Measurements from ENCODE around the gene MT1M.
A peak's percentile ranks its signal among the peaks of the same experiment; 100 is the strongest.
"Not testable (repeated sequence)": the region's sequence is repeated elsewhere in the genome, so short reads cannot be mapped to it uniquely, and the experiment has no call there.

Gene MT1M

DNA sequence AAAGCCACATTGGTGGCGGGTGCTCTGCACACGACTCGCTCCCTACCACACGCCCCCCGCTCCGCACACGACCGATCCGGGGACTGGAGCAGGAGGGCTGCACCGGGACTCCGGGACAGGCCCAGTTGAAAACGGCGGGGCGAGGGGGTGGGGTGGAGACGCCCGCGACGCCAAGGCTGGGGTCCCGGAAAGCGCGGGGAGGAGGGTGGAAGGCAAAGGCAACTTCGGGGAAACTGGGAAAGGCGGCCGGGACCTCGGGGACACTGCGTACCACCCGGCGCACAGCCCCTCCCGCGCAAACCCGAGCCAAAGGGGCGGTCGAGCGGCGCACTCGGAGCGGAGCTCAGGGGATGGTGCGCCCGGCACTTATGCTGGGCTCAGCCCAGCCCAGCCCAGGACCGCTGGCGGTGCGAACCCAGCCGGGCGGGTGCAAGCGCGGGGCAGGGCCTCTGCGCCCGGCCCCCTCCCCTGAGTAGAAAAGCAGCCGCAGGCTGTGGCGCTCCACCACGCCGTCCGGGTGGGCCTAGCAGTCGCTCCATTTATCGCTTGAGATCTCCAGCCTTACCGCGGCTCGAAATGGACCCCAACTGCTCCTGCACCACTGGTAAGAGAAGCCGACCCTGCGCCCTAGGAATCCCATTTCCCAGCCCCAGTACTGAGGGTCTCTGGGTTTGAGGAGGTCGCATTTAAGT is at the start of gene MT1M:
Gene MT1M (plus strand): TSS at position 504 of the 692 bp plus-strand sequence. CDS start 73 bp downstream, at position 577.
- DNase-seq (ENCODE audit: low read depth), result no peak
- TF ChIP-seq, protein P1, sequence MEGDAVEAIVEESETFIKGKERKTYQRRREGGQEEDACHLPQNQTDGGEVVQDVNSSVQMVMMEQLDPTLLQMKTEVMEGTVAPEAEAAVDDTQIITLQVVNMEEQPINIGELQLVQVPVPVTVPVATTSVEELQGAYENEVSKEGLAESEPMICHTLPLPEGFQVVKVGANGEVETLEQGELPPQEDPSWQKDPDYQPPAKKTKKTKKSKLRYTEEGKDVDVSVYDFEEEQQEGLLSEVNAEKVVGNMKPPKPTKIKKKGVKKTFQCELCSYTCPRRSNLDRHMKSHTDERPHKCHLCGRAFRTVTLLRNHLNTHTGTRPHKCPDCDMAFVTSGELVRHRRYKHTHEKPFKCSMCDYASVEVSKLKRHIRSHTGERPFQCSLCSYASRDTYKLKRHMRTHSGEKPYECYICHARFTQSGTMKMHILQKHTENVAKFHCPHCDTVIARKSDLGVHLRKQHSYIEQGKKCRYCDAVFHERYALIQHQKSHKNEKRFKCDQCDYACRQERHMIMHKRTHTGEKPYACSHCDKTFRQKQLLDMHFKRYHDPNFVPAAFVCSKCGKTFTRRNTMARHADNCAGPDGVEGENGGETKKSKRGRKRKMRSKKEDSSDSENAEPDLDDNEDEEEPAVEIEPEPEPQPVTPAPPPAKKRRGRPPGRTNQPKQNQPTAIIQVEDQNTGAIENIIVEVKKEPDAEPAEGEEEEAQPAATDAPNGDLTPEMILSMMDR (IDR thresholded peaks at IDR 0.05; ENCODE audit: control insufficient read depth, extremely low read depth, insufficient read depth), result no peak
- H3K4me3 ChIP-seq (ENCODE audit: low read depth, low read length), result no peak within 1 kb of the TSS

DNA sequence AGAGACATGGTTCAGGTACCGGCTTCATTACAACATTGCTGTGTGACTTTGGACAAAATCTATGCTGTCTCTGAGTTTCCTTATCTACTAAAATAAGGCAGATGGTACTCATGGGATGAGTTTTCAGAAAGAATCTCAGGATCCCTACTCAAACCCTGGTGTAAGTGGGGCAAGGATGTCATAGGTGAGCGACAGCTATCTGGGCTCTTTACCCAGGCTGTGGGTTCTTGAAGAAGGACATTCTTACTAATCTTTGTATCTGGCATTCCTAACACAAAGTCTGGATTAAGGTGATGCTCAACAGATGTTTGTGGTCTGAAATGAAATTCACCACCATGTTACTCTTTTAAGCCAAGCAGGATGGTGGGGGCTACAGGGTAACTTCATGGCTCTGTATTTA is 49.5 kb upstream of the MT1M start:
- not testable (repeated sequence) for DNase-seq (ENCODE audit: low read depth); H3K4me3 ChIP-seq (ENCODE audit: low read depth, low read length)

DNA sequence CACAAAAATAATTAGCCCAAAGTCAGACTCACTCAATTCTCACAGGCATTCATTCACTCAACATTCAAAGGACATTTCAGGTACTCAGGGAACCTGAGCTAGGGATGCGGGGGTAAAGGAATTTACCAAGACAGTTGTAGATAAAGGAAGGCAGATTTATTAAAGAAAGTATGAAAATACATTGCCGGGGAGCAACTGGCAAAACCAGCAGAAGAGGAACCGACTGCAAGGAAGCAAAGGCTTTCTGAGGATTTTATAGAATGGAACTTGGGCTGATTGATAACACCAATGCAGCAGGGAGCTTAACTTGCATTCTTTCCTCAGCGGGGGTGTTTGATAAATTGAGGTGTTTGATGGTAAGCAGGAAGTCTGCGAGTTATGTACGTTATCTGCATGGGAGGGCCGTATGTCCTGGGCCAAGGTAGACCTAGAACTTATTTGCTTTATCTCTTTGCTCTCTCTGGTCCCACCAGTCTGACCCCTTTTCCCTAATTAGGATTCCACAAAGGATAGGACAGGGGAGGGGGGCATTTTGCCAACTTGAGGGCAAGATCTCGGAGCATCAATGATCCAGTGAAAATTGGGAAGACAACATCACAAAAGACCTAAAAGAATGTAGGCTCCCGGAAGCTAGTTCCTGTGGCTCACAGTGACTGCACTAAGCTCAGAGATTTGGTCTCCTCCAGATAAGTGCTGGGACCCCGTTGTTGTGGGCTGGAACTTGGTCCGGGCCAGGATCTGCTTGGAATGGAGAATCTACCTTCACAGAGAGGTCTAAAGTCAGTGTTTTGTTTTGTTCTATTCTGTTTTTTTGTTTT is 48.9 kb upstream of the MT1M start:
- H3K4me3 ChIP-seq (ENCODE audit: low read depth, low read length), result no peak overlapping the region
- TF ChIP-seq, protein P1 (IDR thresholded peaks at IDR 0.05; ENCODE audit: control insufficient read depth, extremely low read depth, insufficient read depth), result no peak
- DNase-seq (ENCODE audit: low read depth), result no peak

DNA sequence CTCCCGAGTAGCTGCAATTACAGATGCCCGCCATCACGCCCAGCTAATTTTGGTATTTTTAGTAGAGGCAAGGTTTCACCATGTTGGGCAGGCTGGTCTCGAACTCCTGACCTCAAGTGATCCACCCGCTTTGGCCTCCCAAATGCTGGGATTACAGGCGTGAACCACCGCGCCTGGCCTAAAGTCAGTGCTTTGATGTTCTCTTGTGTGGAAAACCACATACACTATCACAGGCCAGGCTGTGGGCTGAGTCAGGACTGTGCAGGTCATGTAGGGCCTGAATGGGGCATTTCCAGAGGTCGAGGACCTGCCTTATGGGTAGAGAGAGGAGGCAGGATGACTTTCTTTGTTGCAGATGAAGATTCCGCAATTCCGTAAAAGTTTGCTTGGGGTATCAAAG is 48.2 kb upstream of the MT1M start:
- TF ChIP-seq, protein P1 (IDR thresholded peaks at IDR 0.05; ENCODE audit: control insufficient read depth, extremely low read depth, insufficient read depth), result no peak

DNA sequence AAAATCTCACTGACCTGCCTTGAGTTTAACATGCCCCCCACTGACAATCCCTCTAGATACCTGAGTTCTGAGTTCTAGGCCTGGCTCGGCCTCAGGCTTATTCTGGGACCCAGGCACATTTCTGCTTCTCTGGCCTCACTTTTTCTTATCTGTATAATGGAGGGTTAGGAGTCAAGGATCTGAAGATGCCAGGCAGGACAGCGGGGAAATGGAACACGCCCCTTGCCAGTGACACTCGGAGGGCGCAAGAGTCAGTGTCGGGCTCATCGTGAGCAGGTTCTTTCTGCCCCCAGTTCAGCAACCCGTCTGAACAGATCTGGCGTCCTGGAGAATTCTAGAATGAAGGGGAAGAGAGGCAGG is 43.7 kb upstream of the MT1M start:
- TF ChIP-seq, protein P1 (IDR thresholded peaks at IDR 0.05; ENCODE audit: control insufficient read depth, extremely low read depth, insufficient read depth), result no peak
- H3K4me3 ChIP-seq (ENCODE audit: low read depth, low read length), result peak overlapping the region; percentile 36
- DNase-seq (ENCODE audit: low read depth), result no peak

More for the DNA sequence above, 48.2 kb upstream of the MT1M start:
- H3K4me3 ChIP-seq (ENCODE audit: low read depth, low read length), result no peak overlapping the region
- no peak for DNase-seq (ENCODE audit: low read depth)

DNA sequence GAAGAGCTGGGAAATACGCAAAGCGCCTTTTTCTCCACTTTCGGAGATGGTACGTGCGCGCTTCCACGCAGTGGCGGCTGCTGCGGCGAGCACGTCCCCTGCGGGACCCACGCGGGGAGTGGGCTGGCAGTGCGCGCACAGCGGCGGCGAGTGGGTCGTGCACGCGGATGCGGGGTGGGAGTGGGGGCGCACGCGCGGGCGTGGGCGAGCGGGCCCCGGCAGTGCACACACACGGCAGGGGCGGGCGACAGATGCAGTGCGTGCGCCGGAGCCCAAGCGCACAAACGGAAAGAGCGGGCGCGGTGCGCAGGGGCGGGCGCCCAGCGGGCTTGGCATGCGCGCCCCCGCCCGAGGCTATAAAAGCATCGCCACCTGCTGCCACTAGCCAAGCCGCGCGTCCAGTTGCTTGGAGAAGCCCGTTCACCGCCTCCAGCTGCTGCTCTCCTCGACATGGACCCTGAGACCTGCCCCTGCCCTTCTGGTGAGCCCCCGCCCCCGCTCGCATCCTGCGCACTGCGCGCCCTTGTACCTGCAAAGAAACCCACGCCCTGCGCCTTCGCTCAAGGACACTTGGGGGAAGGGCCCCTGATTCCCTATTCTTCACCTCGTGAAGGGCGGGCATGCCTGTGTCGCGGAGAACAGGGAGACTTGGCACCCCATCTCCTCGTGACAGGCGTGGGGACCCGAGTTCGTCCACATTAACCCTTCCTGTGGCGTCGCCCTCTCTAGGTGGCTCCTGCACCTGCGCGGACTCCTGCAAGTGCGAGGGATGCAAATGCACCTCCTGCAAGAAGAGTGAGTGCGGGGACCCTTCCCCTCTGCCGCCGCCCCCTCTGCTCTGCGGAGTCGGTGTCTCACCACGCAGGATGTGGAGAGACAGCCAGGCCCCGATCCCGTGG is 43.1 kb upstream of the MT1M start, which contains the start of gene MT3:
Gene MT3 (plus strand): TSS at position 388 of the 899 bp plus-strand sequence. CDS start 63 bp downstream, at position 451.
- no peak for DNase-seq (ENCODE audit: low read depth)
- peak within 1 kb of the TSS; percentile 36 for H3K4me3 ChIP-seq (ENCODE audit: low read depth, low read length)
- TF ChIP-seq, protein P1 (IDR thresholded peaks at IDR 0.05; ENCODE audit: control insufficient read depth, extremely low read depth, insufficient read depth), result peak; percentile 22
